GM10248 (cell line): Measurements from ENCODE around the gene PTPRN2.

Source experiments
- CTCF ChIA-PET: fragments of 300-600 bp; sonication (Branson Sonifier 250); formaldehyde crosslinking; extraction: SDS; loops from one replicate; lab custom pipeline; 2021; ENCODE audit warnings: antibody characterized with exemption; lab: Yijun Ruan, JAX
- POLR2A ChIA-PET: fragments of 350-650 bp; sonication (Branson Sonifier 250); formaldehyde crosslinking; extraction: SDS; loops from one replicate; lab custom pipeline; 2020; ENCODE audit warnings: antibody characterized with exemption; lab: Yijun Ruan, JAX
- DNase-seq: peaks from one replicate; pipeline ENCODE4 v3.0.0; 2012; ENCODE audit errors: extremely low spot score
- TF ChIP-seq, protein P1 (sequence below): IDR thresholded peaks from 2 replicates; pipeline ENCODE4 v1.5.1; 2012; ENCODE audit warnings: mild to moderate bottlenecking, low read depth; ENCODE audit errors: extremely low read depth, missing control alignments, control extremely low read depth

The PTPRN2 gene

GRCh38 chr7:157871681-157872080 lies 715.9 kb downstream of the PTPRN2 start:
- POLR2A ChIA-PET: no interaction called here
- CTCF ChIA-PET: no interaction called here
- TF ChIP-seq, protein P1, sequence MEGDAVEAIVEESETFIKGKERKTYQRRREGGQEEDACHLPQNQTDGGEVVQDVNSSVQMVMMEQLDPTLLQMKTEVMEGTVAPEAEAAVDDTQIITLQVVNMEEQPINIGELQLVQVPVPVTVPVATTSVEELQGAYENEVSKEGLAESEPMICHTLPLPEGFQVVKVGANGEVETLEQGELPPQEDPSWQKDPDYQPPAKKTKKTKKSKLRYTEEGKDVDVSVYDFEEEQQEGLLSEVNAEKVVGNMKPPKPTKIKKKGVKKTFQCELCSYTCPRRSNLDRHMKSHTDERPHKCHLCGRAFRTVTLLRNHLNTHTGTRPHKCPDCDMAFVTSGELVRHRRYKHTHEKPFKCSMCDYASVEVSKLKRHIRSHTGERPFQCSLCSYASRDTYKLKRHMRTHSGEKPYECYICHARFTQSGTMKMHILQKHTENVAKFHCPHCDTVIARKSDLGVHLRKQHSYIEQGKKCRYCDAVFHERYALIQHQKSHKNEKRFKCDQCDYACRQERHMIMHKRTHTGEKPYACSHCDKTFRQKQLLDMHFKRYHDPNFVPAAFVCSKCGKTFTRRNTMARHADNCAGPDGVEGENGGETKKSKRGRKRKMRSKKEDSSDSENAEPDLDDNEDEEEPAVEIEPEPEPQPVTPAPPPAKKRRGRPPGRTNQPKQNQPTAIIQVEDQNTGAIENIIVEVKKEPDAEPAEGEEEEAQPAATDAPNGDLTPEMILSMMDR: no peak
- DNase-seq: no peak

DNA sequence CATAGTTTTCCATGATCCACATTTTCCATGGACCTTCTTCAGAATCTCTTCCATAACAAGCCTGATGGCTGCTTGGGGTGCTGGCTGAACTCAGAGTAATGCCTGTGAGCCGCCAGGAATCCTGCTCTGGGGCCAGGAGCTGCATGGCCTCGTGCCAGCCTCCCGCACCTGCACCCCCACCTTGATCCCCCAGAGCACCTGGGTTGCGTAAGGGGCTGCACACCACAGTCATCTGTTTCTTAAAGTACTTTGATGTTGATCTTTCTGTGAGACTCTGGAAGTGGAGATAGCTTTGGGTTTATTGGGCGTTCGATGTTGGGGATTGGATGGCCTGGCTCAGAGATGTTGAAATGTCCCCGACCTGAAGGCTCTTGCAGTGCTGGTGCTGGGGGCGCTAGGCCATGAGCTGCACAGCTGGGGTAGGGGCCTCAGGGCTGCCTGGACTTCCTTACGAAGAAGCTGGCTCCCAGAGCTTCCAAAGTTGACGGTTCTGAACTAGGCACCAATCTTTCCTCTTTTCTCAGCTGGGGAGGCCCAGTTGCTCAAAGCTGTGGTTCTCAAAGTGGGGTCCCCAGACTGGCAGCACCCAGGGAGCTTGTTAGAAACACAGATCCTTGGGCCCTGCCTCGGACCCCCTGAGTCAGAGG lies 716.9 kb downstream of the PTPRN2 start:
- TF ChIP-seq, protein P1: no peak
- ChIA-PET CTCF (no interaction called here), POLR2A (no interaction called here)
- no peak for DNase-seq

- POLR2A ChIA-PET: no interaction called here
- DNase-seq: no peak
- CTCF ChIA-PET: no interaction called here
- TF ChIP-seq, protein P1: no peak
These were observed 717.8 kb downstream of the PTPRN2 start for GRCh38 chr7:157869793-157870192.

GRCh38 chr7:157867685-157868305 lies 719.8 kb downstream of the PTPRN2 start:
- no peak for DNase-seq
- TF ChIP-seq, protein P1: no peak
- CTCF ChIA-PET: no interaction called here
- POLR2A ChIA-PET: no interaction called here

DNA sequence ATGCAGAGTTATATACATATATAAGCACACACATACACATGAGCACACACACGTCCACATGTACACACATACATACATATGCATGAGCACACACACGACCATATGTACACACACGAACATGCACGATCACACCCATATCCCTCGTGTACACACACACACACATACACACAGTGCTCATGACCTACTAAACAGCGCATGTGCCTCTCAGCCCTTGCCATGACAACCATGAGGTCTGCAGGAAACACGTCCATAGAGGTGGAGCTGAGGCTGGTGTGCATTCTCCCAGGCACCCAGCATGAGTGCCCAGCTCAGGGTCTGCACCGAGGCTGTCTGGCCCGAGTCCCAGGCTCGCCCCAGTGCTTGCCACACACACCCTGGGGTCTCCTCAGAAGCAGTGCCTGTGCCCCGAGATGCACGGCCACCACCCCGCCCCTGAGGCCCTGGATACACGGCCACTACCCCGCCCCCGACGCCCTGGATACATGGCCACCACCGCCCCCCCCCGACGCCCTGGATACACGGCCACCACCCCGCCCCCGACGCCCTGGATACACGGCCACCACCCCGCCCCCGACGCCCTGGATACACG lies 721.2 kb downstream of the PTPRN2 start:
- ChIA-PET POLR2A (no interaction called here), CTCF (no interaction called here)
- DNase-seq: no peak
- TF ChIP-seq, protein P1: no peak

DNA sequence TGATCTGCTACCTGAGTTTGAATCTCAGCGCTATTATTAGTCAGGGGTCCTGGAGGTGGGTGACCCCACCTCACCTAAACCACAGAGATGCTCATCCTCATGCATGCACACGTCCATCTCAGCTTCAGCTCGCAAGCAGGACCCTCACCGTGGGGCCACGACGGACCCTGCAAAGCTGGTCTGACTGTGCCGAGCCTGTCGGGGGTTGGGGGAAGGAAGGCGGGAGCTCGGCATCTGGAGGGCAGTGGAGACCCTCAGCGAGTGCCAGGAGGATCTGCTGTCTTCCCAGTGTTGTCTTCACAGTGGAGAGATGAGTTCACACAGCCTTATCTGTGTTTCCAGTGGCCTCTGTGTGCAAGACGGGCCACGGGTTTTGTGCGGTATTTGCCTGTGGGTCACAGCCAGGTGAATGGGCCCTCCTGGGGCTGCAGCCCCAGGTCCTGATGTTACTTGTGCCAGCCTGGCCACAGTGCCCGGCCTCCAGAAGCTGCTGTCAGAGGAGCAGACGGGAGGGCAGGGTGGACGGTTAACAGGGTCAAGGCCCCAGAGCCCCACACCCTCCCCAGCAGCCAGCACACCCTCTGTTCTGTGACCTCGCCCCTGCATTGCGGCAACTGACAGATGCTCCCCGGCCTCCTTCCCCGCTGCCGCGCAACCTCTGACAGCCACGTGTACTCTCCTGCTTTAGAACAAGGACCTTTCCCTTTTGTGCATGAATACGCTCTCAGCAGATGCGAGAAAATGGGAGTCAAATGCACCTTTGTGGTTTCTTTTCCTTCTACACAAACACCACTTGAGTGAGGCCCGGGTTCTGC lies 722.1 kb downstream of the PTPRN2 start:
- TF ChIP-seq, protein P1: no peak
- no peak for DNase-seq
- POLR2A ChIA-PET: no interaction called here
- CTCF ChIA-PET: no interaction called here
